ENCODE data around the gene DLG5. TPM values are rescaled to one million over a fixed set of nuclear protein-coding genes. Genes with fewer than 3 reads are reported as not detected.

Gene DLG5
- total RNA-seq, 1 experiment from 2014 or later = 69.7 TPM

- no peaks in the 10 kb centered on the region for H3K27me3 Mint-ChIP-seq (ENCODE audit: insufficient read depth, unreplicated experiment)
- H3K36me3 Mint-ChIP-seq (ENCODE audit: insufficient read depth, unreplicated experiment) = peaks cover 85% of the 10 kb centered on the region
- H3K4me3 Mint-ChIP-seq (ENCODE audit: unreplicated experiment) = no peak overlapping the region
- no peaks in the 10 kb centered on the region for H3K4me1 ChIP-seq
- no peaks in the 10 kb centered on the region for H3K9me3 Mint-ChIP-seq (ENCODE audit: unreplicated experiment)
- H3K27ac Mint-ChIP-seq (ENCODE audit: unreplicated experiment) = no peak overlapping the region
- peaks cover 5% of the 10 kb centered on the region for H3K36me3 ChIP-seq (ENCODE audit: control insufficient read depth, insufficient read depth, low read length)
- H3K27me3 ChIP-seq (replicated peaks; ENCODE audit: control insufficient read depth, insufficient read depth, low read length) = no peaks in the 10 kb centered on the region
- H3K4me3 ChIP-seq (ENCODE audit: low read depth, low read length) = no peak overlapping the region
- no peak for TF ChIP-seq CTCF (IDR thresholded peaks at IDR 0.05; ENCODE audit: insufficient read depth in 1 of 2, low read depth in 1 of 2, low read length in 1 of 2, severe bottlenecking in 1 of 2, unreplicated experiment in 1 of 2)
- no TSS peak for BruUV-seq (replicated peaks)
- no peak for DNase-seq
- H3K9me3 ChIP-seq = no peaks in the 10 kb centered on the region
- intact Hi-C loops (cut with micrococcal nuclease; ENCODE audit: unreplicated experiment) = no loop called here
- CTCF ChIA-PET = no interaction called here
- no peaks in the 10 kb centered on the region for H3K4me1 Mint-ChIP-seq (ENCODE audit: low read depth, unreplicated experiment)
- POLR2A ChIA-PET = interaction anchor here (0.6 kb wide), 1 partner anchor 141 kb away, joined by 3 read pairs; no protein-coding TSS in a partner anchor
Observed at GRCh38 chr10:77804371-77804770, 122.2 kb downstream of the DLG5 start.

- no peaks in the 10 kb centered on the region for H3K9me3 Mint-ChIP-seq (ENCODE audit: unreplicated experiment)
- intact Hi-C loops (cut with micrococcal nuclease; ENCODE audit: unreplicated experiment) = no loop called here
- no peak overlapping the region for H3K4me3 ChIP-seq (ENCODE audit: low read depth, low read length)
- ChIA-PET POLR2A (no interaction called here), CTCF (no interaction called here)
- H3K36me3 ChIP-seq (ENCODE audit: control insufficient read depth, insufficient read depth, low read length) = peaks cover 6% of the 10 kb centered on the region
- H3K9me3 ChIP-seq = no peaks in the 10 kb centered on the region
- H3K27me3 Mint-ChIP-seq (ENCODE audit: insufficient read depth, unreplicated experiment) = no peaks in the 10 kb centered on the region
- no peak overlapping the region for H3K4me3 Mint-ChIP-seq (ENCODE audit: unreplicated experiment)
- H3K27ac Mint-ChIP-seq (ENCODE audit: unreplicated experiment) = no peak overlapping the region
- no peaks in the 10 kb centered on the region for H3K4me1 Mint-ChIP-seq (ENCODE audit: low read depth, unreplicated experiment)
- no peak for TF ChIP-seq CTCF (IDR thresholded peaks at IDR 0.05; ENCODE audit: insufficient read depth in 1 of 2, low read depth in 1 of 2, low read length in 1 of 2, severe bottlenecking in 1 of 2, unreplicated experiment in 1 of 2)
- H3K36me3 Mint-ChIP-seq (ENCODE audit: insufficient read depth, unreplicated experiment) = peaks cover 89% of the 10 kb centered on the region
- no TSS peak for BruUV-seq (replicated peaks)
- DNase-seq = no peak
- no peaks in the 10 kb centered on the region for H3K27me3 ChIP-seq (replicated peaks; ENCODE audit: control insufficient read depth, insufficient read depth, low read length)
- no peaks in the 10 kb centered on the region for H3K4me1 ChIP-seq
Observed at GRCh38 chr10:77801474-77802161, 124.9 kb downstream of the DLG5 start.

GRCh38 chr10:77800738-77801266 is 125.8 kb downstream of the DLG5 start:
- intact Hi-C loops (cut with micrococcal nuclease; ENCODE audit: unreplicated experiment) = no loop called here
- Mint-ChIP-seq H3K9me3 (ENCODE audit: unreplicated experiment) (no peaks in the 10 kb centered on the region), H3K4me3 (ENCODE audit: unreplicated experiment) (no peak overlapping the region), H3K27ac (ENCODE audit: unreplicated experiment) (no peak overlapping the region), H3K36me3 (ENCODE audit: insufficient read depth, unreplicated experiment) (peaks cover 88% of the 10 kb centered on the region), H3K27me3 (ENCODE audit: insufficient read depth, unreplicated experiment) (no peaks in the 10 kb centered on the region), H3K4me1 (ENCODE audit: low read depth, unreplicated experiment) (no peaks in the 10 kb centered on the region)
- H3K4me3 ChIP-seq (ENCODE audit: low read depth, low read length) = no peak overlapping the region
- H3K27me3 ChIP-seq (replicated peaks; ENCODE audit: control insufficient read depth, insufficient read depth, low read length) = no peaks in the 10 kb centered on the region
- DNase-seq = peak in 1 of 2 experiments; percentile 10
- no peaks in the 10 kb centered on the region for H3K9me3 ChIP-seq
- no TSS peak for BruUV-seq (replicated peaks)
- H3K4me1 ChIP-seq = no peaks in the 10 kb centered on the region
- TF ChIP-seq CTCF (IDR thresholded peaks at IDR 0.05; ENCODE audit: insufficient read depth in 1 of 2, low read depth in 1 of 2, low read length in 1 of 2, severe bottlenecking in 1 of 2, unreplicated experiment in 1 of 2) = no peak
- ChIA-PET CTCF (no interaction called here), POLR2A (no interaction called here)
- peaks cover 5% of the 10 kb centered on the region for H3K36me3 ChIP-seq (ENCODE audit: control insufficient read depth, insufficient read depth, low read length)

Measured in Caco-2 (cell line).